ENCODE data around the gene ZNF516.

ZNF516 gene

DNA sequence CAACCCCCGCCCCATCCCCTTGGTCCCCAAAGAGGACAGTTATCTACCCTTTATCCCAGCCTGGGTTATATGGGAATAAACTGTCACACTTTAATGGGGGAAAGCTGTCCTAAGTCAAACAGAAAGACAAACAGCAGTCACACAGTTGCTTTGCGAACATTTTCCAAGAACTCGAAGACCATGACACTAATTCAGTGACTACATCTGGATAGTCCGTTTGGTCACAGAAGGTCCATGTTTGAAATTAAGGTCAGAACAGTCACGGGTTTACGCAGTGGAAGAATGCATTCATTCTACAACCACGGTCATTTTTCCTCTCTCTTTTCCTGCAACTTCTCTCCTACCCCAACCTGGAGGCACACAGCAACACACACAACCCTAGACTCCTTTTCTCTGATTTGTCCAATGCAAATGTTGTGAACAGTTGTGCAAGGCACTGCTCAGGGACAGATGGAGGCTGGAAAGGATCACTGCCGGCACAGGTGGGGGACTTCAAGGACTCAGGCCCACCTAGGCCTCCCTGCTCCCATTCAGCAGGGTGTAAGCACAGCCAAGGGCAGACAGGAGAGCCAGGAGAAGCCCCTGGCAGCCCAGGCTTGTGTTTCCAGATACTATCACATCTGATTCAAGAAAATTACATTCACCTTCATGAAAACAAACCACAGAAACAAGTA is 39.9 kb downstream of the ZNF516 start:
- DNase-seq: no peak

DNA sequence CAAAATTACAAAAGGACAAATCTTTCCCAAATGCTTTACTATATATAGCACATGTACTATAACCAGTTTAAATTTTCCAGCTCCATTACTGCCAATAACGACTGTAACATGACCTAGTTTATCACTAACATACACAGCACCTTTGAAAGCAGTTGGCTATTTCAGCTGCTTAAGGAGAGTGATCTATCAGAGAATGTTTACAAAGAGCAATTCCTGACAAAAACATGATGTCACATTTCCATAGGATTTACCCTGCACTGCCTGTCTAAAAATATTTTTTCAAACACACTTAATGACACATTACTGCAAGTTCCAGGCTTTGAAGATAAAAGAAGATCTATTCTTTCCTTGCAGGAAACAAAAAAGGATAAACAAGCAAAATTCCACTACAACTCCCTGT is 40.6 kb downstream of the ZNF516 start:
- DNase-seq: no peak

DNA sequence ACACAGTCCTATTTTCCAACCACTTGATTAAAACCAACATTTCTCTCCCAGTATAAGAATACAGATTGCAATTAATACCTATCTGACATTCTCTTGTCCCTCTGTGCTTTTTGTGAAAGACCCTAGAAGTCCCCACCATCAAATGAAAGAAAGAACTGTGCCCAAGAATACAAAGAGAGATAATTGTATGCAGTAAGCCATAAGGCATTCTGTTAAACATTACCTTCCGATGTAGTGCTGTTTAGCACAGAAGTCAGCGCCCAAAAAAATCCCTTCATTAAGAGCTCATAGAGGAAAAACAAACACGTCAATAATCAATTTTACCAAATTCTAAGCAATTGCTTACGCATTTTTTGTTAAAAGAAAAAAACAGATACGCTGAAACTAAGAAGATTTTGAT is 41.1 kb downstream of the ZNF516 start:
- DNase-seq: no peak

DNA sequence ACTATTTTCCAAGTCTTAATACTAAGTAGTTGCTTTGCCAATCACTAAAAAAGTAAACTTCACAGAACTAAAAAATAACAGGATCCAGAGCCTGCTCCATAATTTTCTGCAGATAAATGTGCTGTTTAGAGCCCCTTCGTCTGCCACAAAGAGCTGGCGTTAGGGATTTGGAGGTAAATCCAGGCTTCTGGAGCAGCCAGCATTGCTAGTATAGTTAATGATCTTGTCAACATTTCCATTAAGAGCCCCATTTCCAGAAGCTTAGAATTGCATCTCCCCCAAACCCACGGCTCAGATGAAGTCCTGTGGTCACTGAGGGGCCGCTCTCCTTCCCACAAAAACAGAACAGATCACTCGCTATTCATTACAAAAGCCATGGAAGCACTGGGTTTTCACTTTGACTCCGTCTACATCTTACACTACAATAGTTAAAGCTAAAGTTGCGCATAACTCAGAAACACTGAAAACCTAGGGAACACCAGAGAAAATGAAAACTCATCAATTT is 41.9 kb downstream of the ZNF516 start:
- no peak for DNase-seq

DNA sequence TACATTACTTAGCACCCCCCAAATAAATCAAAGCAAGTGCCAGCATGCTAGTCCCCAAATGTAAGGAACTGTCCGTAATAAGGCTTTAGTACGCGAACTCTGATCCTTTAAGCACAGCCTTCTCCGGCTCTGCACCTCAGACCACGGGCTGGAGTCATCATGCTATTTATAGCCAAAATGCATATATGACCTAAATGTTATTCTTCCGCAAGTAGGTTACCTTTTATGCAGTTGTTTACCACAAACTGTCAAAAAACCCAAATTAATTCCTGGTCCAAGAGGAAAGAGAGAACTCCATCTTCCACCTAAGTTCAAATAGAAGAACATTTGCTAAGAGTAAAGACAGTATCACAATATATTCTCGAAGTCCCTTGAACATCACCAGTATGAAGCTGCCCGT is 42.7 kb downstream of the ZNF516 start:
- DNase-seq: no peak

DNA sequence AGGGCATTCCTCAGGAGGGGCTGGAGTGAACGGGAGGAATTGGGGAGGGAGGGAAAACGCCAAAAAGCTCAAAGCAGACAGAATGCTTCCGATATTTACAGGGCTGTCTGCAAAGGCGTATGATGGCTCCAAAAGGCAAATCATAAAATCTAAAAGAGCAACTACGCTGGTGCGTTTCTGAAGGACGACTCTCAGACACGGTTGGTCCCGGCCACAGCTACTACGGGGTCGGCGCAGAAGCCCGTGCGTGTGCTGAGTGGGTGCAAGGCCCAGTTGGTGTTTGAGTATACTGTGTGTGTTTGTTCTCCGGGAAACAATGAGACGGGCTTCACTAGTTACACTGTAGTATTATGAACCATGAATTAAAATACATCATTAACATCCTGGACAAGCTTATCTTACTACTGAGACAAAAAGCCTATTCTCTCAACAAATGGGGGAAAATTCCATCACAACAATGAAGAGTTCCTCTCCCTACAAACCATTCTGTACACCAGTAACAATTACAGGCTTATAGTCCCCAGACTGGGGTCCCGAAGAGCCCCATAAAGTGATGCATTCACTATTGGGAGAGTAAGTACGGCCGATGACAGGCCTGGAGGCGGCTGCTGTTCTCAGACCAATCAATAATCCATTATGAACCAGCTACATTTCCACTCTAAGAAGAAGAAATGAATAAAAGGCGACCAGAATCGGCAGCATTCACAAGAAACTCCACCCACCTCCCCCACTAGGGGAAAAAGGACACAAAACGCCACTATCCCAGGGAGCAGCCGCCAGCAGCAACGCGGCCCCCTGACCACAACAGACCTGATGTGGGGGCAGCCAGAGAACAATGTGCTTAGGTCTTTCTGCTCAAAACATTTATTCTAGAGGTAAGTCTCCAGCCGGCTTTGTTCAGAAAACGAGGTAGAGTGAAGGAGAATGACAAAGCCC is 43.4 kb downstream of the ZNF516 start:
- no peak for DNase-seq

DNA sequence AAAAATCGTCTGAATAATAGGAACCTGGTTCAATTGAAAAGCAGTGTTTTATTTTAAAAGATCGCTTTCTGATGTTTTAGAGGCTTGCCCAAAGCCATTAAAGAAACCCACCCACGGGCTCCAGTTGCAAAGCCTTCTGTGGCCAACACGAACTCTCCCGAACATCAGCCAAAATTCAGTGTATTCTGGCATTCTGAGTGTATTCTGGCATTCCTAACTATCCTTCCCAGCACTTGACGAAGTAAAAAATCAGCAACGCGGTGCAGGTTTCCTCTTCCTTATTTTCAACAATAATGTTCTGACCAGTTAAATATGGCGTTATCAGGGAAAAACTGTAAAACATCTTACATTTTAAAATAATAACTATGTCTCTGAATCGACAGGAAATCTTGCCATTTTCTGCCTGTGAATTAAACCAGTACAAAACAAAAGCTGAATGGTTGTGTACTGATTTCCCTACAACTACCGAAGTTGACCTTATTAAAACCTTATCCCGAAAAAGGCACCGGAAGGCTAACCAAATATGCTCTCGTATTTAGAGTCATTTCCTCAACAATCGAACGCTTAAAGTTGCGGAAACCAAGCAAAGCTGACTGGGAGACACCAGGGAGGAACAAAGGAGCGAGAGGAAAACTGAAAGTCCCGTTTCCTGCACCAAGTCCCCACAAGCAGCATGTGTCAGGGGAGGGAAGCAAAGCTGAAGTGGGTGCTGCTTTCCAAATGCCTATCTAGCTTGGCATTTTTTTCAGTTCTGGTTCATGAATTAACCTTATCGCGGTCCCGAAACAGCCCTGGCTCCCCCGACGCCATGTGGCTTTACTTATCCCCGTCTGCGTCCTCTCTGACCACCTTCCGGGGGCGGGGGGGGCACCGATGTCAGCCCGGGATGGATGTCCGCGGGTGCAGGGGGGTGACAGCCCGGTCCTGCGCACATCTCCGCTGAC is 44.3 kb downstream of the ZNF516 start:
- peak; percentile 12 for DNase-seq

DNA sequence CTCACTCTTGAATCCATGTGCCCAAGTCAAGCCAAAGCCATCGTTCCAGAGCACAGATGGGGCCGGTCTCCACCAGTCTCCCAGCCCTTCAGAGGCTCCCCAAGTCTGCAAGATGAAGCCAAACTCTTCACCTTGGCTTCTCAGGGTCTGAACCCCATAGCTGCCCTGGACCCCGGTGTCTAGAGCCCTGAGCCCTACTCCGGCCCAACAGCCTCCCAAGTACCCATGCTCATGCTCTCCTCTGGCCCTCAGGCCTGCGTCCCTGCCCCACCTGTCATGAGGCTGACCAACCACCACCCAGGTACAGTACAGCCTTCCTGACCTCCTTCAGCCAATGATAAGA is 46.0 kb downstream of the ZNF516 start:
- no peak for DNase-seq

DNA sequence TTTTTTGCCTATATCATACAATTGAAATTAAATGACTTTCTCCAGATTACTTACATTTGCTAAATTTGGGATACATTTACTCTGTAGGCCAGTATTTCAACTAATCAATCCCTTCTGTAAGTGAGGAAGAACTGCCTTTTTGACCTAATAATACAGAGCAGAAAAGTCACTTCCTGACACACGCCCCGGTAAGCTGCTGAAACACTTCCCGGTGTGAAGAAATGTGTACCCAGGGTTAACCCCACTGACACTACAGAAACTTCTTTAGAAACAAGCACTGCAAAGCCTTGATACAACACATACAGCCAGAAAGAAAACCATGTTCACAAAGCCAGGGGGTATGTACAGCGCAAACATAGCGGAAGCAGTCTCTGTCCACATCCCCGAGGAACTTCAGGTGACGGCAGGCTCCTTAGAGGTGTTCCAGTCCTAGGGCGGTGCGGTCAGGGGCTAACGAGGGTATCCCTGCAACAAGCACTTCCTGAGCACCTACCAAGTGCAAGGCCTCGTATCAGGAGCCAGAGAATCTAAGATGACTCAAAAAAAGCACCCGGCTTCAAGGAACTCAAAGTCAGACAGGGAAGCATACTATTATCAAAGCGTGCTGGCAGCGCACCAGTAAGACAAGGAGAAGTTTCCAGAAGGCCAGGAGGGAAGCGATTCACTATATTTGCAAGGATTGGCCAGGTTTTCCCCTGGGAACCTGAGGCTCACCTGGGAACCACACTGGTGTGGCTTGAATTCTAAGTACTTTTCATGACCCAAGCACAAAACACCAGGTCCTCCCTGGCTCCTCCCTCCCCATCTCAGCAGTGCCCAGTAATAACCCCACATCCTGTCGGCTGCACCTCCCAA is 46.6 kb downstream of the ZNF516 start:
- no peak for DNase-seq

DNA sequence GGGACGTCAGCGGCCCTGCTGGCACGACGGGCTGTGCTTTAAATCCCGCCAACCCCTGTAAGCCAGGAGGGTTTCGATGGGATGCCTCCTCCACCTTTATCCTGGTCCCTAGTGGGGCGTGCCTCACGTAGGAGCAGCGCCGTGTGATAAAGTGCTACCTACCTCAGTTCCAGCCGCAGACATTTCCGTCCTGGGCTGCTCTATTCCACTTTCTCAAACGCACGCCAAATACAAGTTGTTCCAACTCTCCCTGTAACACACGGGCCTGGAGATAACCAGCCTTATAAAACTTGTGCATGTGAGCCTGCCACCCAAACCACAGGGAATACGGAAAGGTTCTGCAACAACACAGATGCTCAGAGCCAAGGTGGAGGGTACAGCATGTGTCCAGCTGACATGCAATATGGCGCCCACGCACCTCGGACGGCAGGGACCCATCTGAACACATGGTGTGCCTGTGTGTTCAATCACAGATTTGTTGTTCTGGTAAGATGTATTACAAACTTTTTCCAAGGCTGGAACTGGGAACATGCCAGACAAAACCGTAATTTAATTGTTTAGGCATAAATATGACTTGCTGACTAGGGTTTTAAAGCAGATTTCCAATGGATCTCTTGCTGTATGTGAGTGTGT is 47.7 kb downstream of the ZNF516 start:
- no peak for DNase-seq

DNA sequence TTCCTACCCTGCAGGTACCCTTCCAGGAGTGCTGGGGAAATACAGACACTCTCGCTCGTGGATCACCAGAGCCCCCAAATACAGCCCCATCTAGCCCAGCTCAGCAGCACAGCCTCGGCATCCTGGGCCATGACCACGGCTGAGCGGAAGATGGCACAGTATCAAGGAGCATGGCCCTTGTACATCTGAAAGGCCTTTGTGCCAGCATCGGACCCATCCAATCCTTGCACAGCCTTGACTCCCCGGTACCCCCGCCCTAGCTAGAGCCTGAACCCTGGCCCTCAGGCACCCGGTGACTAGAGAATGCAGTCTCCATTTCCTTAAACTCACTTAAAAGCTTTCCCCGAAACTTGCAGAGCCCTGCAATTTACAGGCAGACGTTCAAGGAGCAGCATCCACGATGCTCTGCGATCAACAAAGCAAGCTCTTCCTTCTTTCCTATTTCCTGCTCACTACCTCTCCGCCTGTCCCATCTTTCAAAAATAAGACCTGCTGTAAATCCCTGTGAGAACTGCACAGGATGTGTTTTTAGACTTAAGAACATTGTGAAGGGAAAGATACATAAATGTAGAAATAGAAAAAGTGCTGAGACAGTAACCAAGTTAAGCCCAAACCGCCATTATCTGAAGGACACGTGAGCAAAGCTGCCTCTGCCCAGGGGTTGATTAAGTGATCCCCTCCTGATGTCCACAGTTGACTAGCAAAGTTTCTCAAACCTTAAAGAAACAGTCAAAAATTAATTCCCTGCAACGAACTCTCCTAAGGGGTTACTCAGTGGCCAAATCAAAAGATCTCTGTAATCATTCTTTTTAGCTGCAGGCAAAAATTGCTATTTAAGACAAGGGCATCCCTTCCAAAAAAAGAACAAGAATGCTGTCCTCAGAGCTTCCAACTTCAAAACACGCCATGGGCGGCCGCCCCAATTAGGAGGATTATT is 48.5 kb downstream of the ZNF516 start:
- no peak for DNase-seq

DNA sequence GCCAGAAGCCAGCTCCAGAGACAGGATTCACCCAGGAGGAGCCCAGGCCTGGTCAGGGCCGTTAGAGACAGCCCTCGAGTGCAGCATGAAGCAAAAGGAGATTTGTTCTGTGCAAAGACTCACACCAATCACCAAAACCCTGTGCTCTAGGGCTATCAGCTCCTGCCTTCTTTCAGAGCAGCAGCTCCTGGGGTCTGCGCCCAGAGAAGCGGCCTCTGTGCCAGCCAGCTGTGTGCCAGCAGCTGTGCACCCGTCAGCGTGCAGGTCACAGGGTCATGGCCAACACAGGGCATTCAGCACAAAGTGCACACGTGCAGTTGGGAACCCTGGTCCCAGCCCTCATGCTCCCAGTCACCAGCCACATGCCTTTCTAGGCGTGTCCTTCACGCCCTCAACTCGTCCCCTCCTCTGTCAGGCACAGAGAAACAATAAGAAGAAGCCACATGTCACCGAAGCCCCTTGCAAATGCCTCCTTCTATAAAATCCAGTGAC is 49.3 kb downstream of the ZNF516 start:
- DNase-seq: no peak

DNA sequence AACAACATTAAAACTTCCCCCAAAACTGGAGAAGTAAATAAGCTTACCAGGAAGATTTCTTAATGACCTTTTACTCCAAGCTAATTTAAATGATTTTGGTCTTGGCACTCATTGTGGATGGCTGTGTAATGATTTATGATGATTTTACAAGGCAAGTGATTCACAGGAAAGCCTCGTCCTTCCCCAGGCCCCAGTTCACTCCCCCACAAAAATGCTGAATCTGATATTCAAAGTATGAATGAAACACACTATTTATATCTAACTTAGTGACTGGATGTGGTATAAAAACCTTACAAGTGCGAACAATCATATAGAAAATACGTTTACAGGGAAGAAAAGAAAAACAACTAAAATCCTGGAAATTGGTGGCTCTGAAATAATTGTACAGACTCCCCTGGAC is 49.8 kb downstream of the ZNF516 start:
- DNase-seq: no peak

DNA sequence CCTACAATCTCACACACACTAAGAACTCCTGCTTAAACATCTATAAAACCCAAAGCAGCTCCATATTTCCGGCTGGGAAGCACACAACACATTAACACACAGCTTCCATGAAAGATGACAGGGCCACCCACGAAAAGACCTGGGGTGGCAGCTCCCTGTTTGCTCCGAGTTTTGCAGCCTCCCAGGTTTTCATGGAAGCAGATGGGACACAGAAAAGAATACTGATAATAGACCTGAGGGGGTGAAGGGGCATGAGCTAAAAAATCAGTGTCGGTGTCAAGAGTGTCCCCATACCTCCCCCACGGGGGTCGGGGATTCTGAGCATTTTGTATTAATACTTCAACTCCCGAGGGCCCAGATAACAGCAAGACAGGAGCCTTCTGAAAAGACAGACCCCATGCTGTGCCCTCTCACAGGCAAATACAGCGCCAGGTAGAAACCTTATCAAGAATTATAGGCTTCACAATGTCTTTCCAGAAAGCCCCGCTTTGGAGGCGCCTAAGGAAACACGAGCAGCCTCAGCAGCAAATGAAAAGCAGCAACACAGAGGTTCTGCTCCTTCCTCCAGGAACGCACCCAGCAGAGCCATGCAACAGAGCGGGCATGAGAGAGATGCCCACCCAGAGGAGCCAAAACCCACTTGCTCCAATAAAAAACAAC is 50.5 kb downstream of the ZNF516 start:
- no peak for DNase-seq

DNA sequence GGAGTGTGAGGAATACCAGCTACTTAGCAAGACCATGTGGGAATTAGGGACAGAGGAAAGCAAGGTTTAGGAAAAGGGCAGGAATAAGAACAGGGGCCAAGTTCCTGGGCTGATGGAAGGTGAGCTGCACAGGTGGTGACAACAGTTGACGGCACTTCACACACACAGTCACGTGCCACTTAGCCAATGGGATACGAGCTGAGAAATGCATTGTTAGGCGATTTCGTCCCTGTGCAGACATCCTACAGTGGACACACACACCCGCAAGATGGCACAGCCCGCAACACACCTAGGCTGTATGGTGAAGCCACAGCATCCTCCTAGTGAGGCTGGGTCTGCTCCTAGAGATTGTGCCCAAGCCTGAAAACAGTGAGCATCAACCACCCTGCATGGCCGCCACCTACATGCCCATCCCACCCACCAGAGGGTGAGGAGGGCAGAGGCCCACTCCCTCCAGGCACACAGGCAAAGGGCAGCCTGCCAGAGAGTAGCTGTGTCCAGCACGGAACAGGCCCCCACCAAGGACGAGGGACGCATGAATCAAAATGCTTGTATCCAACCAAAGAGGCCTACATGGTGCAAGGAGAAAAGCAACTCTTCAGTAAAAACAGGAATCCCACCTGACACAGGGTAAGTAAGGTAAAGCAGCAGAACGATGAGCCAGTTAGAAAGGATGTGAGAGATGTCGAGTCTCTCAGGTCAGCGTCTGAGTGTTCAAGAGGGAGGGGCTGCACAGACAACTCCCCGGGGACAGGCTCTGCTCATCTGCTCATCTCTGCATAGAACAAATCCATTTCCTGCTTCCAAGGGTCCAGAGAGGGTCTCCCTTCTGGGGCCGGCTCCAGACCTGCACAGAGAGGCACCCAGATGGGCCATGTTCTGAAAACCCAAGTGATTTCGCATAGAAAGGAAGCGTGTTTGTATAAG is 51.3 kb downstream of the ZNF516 start:
- DNase-seq: no peak

DNA sequence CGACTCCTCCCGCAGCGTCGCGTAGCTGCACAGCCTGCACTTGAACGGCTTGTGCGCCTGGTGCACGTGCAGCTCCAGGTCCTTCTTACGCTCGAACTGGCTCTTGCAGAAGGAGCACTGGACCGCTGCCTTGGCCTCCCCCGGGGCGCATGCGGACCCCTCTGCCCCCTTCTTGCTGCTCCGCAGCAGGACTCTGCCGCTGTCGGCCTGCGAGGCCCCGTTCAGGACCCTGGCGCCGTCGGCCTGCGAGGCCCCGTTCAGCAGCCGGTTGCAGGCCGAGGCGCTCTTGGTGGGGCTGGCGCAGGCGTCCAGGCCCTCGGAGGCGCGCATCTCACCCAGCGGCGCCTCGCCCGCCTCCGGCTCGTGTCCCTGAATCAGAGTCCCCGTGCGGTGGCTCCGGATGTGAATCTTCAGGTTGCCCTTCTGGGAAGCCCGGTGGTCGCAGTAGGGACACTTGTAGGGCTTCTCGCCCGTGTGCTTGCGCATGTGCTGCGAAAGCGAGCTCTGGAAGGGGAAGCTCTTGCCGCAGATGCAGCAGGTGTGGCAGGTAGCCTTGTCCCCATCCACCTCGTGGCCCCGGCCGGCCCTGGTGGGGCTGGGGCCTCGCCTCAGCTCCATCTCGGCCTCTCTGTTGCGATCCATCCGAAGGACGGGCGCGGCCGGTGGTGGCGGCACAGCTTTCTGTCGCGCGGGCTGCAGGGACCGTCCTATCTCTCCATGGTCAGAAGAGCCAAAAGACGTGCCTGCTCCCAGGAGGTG is 52.5 kb downstream of the ZNF516 start:
- DNase-seq: no peak

DNA sequence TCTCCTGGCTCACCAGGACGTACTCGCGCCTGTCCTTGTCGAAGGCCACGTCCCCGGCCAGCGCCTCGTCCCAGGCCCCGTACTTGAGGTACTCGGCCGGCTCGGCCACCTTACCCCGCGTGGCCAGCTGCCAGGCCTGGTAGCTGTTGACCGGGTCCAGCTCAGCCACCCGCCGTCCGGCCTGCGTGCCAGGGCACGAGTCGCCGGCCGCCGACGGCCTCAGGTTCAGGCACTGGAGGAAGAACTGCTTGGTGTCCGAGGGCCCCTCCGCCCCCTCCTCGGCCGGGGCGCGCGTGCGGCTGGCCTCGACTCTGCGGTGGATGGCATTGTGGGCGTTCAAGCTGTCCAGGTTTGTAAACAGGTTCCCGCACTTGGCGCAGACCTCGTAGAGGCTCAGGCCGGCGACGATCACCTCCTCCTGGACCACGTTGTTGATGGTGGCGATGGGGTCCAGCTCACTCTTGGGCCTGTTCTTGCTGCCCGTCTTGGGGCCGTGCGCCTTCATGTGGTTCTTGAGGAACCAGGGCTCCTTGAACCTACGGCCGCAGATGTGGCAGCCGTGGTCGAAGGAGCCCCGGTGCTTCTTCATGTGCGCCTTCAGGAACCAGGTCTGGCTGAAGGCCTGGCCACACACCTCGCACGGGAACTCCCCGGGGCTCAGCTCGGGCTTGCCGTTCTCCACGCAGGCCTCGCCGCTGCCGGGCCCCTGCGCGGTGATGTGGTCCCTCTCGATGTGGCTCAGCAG is 53.2 kb downstream of the ZNF516 start:
- DNase-seq: no peak
